H1 (cell line): ENCODE measurements around the gene SOX2. TPM values are rescaled to one million over a fixed set of nuclear protein-coding genes. Genes with fewer than 3 reads are reported as not detected.

Experiments used
- EP300 ChIP-seq, 2 experiments: IDR thresholded peaks; 1 replicate in 1 of 2; 2 replicates in 1 of 2; pipeline ENCODE4 v1.6.1; 2011 to 2012; ENCODE audit warnings: low read depth in 2 of 2, low read length in 2 of 2, mild to moderate bottlenecking in 2 of 2, borderline replicate concordance in 1 of 2, inconsistent platforms in 1 of 2, moderate library complexity in 1 of 2
- EZH2 ChIP-seq: fragments of 200-600 bp; sonication (generic); IDR thresholded peaks from 2 replicates; pipeline ENCODE4 v1.7.1; 2012; ENCODE audit warnings: low read depth, mild to moderate bottlenecking, moderate library complexity, low read length, inconsistent platforms; ENCODE audit not compliant: severe bottlenecking
- GTF2F1 ChIP-seq: IDR thresholded peaks from 2 replicates; pipeline ENCODE4 v1.6.1; 2012; ENCODE audit warnings: low read depth, low read length, improper control_type of control experiment, borderline replicate concordance
- RNF2 ChIP-seq: fragments of 200-900, 300-1000 bp; sonication (generic); IDR thresholded peaks from 2 replicates; pipeline ENCODE4 v1.7.1; 2016; ENCODE audit warnings: borderline replicate concordance, low read depth, mild to moderate bottlenecking, antibody characterized with exemption, low read length; ENCODE audit not compliant: poor library complexity, severe bottlenecking; ENCODE audit errors: missing control alignments
- polyA plus RNA-seq, 7 experiments: library from polyadenylated mRNA; depleted of rRNA in 3 of 7; stranded (reverse) in 5 of 7; unstranded in 2 of 7; fragments of >200 nt in 5 of 7; fragments of 200-250 nt in 2 of 7; gene quantifications; 1 replicate in 5 of 7; 2 replicates in 1 of 7; 4 replicates in 1 of 7; pipeline versions ENCODE4 v1.2.1 to v1.2.3, GENCODE V29; 2011 to 2013; ENCODE audit warnings: missing spikeins in 2 of 7, mixed read lengths in 2 of 7
- total RNA-seq: library from RNA; stranded (reverse); fragmentation: NEBNext Ultra II Directional; extraction: Animal tissue kit (Norgen Biotek cat#: 25700); gene quantifications from 2 replicates; pipeline ENCODE4 v1.2.1, GENCODE V29; 2021

The SOX2 gene
- total and polyA plus RNA-seq, 2 of the 8 experiments (the other 6 are each of a cell fraction or from before 2014, with no cell fraction given), result 149 to 247 TPM

- TF ChIP-seq EZH2, result peak; percentile 75
- TF ChIP-seq GTF2F1, result no peak
- TF ChIP-seq RNF2, result peak; percentile 39
- TF ChIP-seq EP300 (IDR thresholded peaks at IDR 0.05; ENCODE audit: borderline replicate concordance in 1 of 2, low read depth in 2 of 2, low read length in 2 of 2), result no peak
Measured at GRCh38 chr3:181695661-181696491, 15.8 kb upstream of the SOX2 start (continued).
